Measurements from ENCODE around the gene CLSTN2.

DNA sequence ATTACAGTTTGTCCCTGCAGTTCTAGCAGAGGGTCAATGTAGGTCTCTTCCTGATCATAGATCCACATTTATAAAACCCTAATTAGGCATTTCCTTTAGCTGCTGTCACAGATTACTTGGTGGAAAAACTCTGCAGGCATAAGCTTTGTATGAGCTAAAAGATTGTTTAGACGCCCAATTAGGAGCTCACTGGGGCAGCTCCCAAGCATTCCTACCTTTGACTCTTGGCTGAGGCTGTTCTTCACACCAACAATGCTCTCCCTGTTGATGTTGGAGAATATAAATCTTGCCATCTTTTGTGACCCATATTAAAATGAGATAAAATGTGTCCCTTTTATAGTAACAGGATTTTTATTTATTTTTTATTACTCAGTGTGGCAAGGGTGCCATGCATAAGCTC is 594.6 kb downstream of the CLSTN2 start:
- TF ChIP-seq, protein P1, sequence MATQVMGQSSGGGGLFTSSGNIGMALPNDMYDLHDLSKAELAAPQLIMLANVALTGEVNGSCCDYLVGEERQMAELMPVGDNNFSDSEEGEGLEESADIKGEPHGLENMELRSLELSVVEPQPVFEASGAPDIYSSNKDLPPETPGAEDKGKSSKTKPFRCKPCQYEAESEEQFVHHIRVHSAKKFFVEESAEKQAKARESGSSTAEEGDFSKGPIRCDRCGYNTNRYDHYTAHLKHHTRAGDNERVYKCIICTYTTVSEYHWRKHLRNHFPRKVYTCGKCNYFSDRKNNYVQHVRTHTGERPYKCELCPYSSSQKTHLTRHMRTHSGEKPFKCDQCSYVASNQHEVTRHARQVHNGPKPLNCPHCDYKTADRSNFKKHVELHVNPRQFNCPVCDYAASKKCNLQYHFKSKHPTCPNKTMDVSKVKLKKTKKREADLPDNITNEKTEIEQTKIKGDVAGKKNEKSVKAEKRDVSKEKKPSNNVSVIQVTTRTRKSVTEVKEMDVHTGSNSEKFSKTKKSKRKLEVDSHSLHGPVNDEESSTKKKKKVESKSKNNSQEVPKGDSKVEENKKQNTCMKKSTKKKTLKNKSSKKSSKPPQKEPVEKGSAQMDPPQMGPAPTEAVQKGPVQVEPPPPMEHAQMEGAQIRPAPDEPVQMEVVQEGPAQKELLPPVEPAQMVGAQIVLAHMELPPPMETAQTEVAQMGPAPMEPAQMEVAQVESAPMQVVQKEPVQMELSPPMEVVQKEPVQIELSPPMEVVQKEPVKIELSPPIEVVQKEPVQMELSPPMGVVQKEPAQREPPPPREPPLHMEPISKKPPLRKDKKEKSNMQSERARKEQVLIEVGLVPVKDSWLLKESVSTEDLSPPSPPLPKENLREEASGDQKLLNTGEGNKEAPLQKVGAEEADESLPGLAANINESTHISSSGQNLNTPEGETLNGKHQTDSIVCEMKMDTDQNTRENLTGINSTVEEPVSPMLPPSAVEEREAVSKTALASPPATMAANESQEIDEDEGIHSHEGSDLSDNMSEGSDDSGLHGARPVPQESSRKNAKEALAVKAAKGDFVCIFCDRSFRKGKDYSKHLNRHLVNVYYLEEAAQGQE (IDR thresholded peaks at IDR 0.05): no peak
- TF ChIP-seq, protein P2, sequence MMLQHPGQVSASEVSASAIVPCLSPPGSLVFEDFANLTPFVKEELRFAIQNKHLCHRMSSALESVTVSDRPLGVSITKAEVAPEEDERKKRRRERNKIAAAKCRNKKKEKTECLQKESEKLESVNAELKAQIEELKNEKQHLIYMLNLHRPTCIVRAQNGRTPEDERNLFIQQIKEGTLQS (IDR thresholded peaks at IDR 0.05): no peak
